GM12873 (cell line): ENCODE measurements around the gene PSMB4.

Experiments
- TF ChIP-seq, protein P1 (sequence below): IDR thresholded peaks from 2 replicates; pipeline ENCODE4 v1.5.1; 2012; ENCODE audit warnings: low read depth, mild to moderate bottlenecking, moderate library complexity, low read length, control low read depth; ENCODE audit not compliant: insufficient read depth; ENCODE audit errors: missing control alignments

The PSMB4 gene

DNA sequence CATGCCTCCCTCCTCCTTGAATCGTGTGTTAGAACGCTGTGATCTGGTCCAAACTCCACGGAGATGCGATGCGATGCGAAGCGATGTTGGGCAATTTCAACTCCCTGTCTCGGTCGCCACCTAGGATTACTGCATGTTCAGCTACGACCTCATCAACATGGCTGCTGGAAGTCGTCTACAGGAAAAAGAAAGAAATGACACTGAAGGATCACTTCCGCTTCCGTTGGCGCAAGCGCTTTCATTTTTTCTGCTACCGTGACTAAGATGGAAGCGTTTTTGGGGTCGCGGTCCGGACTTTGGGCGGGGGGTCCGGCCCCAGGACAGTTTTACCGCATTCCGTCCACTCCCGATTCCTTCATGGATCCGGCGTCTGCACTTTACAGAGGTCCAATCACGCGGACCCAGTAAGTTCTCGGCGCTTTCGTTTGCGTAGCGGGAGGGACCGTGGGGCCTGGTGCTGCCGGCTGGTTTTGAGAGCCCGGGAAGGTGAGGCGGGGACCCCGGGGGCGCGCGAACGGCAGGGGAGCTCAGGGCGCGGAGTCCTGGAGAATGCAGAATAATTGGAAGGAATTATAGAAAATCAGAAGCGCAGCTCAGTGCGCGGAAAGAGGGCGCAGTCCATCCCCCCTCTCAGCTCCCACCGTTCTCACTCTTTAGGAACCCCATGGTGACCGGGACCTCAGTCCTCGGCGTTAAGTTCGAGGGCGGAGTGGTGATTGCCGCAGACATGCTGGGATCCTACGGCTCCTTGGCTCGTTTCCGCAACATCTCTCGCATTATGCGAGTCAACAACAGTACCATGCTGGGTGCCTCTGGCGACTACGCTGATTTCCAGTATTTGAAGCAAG lies at the start of gene PSMB4:
Gene PSMB4, plus strand, starts transcription at position 250 of the 848 bp plus-strand sequence. Its CDS starts 15 bp downstream, at position 265.
- TF ChIP-seq, protein P1, sequence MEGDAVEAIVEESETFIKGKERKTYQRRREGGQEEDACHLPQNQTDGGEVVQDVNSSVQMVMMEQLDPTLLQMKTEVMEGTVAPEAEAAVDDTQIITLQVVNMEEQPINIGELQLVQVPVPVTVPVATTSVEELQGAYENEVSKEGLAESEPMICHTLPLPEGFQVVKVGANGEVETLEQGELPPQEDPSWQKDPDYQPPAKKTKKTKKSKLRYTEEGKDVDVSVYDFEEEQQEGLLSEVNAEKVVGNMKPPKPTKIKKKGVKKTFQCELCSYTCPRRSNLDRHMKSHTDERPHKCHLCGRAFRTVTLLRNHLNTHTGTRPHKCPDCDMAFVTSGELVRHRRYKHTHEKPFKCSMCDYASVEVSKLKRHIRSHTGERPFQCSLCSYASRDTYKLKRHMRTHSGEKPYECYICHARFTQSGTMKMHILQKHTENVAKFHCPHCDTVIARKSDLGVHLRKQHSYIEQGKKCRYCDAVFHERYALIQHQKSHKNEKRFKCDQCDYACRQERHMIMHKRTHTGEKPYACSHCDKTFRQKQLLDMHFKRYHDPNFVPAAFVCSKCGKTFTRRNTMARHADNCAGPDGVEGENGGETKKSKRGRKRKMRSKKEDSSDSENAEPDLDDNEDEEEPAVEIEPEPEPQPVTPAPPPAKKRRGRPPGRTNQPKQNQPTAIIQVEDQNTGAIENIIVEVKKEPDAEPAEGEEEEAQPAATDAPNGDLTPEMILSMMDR = peak; percentile 57

DNA sequence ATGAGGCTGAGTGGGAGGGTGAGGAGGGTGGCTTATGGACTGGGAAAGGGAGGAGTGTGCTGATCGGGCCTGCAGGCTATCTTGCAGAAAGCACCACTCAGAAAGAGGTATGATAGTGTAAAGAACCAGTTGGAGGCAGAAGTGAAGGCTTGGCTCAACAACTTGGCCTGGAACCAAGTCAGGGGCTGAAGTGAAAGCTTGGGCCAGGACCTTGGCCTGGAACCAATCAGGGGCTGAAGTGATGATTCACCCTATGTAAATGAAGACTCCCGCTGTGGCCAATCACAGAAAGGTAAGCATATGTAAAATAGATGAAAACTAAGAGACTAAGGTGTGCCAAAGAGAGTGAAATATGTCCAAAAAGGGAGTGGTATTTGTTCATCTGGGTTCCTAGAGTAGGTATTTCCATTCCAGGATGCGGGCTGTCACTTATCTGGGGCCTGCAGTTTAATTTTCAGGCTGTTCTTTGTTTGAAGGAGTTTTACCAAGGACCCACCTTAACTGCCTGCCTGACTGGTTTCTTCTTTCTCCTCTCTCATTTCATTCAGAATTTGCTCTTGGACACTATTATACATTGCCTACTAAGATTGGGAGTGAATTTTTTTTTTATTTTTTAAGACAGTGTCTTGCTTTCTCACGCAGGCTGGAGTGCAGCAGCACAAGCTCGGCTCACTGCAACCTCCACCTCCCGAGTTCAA lies 47.2 kb upstream of the PSMB4 start:
- TF ChIP-seq, protein P1 = no peak

DNA sequence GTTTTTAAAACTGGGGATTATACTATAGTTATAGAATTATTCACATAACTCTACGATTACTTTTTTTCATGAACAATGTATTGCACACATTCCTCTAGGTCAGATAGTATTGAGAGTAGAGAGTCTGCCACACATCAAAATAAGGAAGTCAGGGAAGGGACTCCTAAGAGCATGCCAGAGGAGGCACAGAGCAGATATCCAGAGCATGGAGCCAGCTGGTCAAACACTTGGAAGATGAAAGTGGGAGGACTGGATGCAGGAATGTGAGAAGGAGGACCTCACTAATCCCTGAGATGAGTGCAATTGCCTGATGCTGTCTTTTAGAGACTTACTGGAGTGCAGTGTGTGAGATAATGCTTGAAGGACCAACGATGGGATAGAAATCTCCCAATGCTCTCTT lies 42.7 kb upstream of the PSMB4 start:
- TF ChIP-seq, protein P1 = no peak

DNA sequence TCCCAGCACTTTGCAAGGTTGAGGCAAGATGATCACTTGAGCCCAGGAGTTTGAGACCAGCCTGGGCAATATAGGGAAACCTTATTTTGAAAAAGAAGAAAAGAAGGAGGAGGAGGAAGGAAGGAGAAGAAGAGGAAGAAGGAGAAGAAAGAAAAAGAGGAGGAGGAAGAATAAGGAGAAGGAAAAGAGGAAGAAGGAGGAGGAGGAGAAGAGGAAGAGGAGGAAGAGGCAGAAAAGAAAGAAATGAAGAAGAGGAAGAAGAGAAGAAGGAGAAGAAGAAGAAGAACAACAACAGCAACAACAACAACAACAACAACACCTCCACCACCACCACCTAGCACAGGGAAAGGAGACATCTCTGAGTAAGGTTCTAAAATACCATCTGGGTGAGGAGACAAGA lies 37.5 kb upstream of the PSMB4 start:
- TF ChIP-seq, protein P1 = no peak

DNA sequence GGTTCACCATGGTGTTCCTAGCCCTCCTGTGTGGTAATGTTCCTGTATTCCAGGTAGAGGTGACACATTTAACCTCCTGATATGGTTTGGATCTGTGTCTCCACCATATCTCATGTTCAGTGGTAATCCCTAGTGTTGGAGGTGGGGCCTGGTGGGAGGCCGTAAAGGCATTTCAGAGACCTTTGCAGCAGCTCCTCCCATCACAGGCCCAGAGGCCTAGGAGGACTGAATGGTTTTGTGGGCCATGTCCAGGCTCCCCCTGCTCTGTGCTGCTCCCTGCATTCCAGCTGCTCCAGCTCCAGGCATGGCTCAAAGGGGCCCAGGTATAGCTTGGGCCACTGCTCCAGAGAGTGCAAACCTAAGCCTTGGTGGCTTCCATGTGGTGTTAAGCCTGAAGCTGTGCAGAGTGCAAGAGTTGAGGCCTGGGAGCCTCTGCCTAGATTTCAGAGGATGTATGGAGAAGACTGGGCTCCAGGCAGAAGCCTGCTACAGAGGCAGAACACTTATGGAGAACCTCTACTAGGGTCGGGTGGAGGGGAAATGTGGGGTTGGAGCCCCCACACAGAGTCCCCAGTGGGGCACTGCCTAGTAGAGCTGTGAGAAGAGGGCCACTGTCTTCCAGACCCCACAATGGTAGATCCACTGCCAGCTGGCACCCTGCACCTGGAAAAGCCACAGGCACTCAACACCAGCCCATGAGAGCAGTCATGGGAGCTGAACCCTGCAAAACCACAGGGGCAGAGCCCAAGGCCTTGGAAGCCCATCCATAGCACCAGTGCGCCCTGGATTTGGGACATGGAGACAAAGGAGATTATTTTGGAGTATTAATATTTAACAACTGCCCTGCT lies 36.8 kb upstream of the PSMB4 start:
- TF ChIP-seq, protein P1 = no peak

DNA sequence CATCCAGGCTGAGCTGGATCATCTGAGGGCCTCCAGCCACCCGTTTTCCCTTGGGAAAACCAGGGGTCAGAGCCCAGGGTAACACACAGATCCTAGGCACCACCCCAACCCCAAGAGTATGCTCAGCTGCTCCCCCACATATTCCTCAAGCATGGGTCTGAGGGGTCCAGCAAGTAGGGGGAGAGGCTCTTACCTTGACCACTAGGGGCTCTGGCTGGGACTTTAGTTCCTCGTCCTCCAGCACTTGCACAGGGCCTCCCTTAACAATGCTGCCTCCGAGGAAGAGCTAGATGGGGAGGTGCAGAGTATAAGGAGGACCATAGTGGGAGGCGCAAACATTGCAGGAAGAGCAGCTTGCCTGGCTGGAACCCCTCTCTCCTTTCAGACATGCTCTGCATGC lies 34.4 kb upstream of the PSMB4 start:
- TF ChIP-seq, protein P1 = peak; percentile 26
